Femur (tissue), 1 donor: Measurements from ENCODE around the gene B4GALNT3.
A peak's percentile ranks its signal among the peaks of the same experiment; 100 is the strongest.

Source experiments
- DNase-seq: peaks from one replicate; pipeline ENCODE4 v3.0.0-alpha.2; 2017

The B4GALNT3 gene

DNA sequence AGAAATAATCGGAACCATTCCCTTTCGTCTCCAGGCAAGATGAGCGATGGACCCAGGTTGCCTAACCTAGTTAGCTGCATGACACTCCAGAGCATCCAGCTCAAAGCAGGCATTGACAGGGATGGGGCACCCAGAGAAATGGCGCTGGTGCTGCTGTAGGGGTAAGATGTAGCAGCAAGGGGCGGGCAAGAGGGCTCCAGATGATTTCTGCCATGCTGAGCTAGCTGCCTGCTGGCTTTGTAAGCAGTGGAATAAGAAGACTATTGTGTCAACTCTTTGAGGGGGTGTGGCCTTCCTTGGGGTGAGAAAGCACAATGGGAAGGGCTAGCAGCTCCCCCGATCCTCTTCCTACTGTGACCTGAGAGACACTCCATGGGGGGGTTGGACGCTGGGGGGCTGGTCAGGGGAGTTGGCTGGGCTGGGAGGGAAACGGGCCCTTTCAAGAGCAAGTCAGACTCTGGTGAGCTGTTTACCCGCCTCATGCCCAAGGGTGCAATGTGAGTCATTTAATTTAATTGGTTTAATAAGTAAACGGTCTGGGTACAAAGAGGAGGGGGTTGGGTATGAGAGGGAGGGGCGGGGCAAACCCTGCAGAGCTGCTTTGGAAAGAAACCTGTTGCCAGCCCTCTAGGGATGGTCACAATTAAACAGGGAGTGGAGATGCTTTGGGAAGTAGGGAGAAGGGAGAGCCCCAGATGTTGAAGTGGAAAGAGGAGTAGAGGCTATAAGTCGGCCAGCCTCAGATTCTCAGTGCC is 50.5 kb downstream of the B4GALNT3 start:
- DNase-seq = no peak

DNA sequence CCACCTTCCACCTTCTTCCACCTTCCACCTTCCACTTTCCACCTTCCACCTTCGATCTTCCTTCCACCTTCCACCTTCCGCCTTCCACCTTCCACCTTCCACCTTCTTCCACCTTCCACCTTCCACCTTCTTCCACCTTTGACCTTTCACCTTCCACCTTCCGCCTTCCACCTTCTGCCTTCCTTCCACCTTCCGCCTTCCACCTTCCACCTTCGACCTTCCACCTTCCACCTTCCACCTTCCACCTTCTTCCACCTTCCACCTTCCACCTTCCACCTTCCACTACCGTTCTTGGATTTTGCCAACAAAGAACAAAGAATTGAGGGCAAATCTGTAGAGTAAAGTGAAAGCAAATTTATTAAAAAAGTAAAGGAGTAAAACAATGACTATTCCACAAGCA is 53.2 kb downstream of the B4GALNT3 start:
- no peak for DNase-seq

DNA sequence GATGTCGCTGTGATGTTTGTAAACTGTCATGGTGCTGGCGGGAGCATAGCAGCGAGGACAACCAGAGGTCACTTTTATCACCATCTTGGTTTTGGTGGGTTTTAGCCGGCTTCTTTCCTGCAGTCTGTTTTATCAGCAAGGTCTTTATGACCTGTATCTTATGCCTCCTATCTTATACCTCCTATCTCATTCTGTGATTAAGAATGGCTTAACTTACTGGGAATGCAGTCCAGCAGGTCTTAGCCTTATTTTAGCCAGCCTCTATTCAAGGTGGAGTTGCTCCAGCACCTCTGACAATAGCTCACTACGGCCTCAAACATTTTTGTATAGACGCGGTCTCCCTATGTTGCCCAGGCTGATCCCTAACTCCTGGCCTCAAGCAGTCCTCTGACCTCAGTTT is 53.7 kb downstream of the B4GALNT3 start:
- DNase-seq = no peak

DNA sequence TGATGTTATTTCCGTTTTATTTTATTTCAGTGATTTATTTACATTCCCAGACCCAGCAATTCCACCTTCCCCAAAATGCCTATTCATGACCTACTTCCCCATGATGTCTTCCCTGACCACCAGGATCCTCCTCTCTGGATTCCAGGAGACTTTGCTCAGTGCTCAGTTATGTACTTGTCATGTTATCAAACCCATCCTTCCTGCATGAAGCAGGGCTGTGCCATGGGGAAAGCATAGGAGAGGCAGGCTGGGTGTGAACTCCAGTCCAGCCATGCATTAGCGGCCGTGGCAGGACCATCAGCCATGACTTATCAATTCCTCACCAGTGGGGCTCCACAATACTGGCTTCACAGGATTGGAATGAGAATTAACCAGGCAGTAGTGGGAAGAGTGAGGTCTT is 57.8 kb downstream of the B4GALNT3 start:
- DNase-seq = no peak

DNA sequence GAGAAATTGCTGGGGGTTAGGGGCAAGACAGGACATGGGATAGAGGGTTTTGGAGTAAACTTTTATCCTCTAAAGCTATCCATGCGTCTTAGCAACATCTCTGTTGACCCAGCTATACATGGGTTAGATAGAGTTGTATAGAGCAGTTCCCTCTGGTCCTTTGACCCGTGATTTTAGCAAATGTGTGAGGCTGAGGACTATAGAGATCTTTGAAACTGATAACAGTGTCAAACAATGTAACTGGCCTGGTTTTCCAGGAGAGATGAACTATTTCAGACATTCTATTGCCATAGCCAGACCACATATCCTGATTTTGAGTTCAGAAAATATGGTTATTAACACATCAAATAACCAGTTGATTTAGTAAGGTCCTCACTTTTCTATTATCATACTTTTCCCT is 60.4 kb downstream of the B4GALNT3 start:
- DNase-seq = no peak

DNA sequence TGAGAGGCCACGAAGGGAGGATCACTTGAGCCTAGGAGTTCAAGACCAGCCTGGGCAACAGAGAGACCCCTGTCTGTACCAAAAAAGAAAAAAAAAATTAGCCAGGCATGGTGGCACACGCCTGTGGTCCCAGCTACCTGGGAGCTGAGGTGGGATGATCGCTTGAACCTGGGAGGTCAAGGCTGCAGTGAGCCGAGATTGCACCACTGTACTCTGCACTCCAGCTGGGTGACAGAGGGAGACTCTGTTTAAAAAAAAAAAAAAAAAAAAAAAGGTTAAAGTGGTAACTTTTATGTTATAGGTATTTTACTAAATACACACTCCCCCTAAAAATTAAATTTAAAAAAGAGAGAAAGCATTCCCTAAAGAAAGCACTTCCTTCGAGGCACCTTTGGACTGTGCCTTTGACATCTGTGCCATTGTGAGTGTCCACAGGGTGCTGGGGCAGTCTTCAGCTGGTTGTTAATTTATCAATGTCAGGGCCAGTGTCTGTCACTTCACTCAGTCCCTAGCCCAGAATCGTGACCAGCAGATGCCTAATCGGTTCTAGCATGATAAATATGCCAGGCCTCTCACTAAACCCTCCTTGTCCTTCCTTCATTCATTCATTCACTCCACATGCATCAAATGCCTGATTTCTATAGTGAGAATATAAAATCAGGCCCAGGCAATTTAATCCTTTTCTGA is 63.1 kb downstream of the B4GALNT3 start:
- DNase-seq = no peak

DNA sequence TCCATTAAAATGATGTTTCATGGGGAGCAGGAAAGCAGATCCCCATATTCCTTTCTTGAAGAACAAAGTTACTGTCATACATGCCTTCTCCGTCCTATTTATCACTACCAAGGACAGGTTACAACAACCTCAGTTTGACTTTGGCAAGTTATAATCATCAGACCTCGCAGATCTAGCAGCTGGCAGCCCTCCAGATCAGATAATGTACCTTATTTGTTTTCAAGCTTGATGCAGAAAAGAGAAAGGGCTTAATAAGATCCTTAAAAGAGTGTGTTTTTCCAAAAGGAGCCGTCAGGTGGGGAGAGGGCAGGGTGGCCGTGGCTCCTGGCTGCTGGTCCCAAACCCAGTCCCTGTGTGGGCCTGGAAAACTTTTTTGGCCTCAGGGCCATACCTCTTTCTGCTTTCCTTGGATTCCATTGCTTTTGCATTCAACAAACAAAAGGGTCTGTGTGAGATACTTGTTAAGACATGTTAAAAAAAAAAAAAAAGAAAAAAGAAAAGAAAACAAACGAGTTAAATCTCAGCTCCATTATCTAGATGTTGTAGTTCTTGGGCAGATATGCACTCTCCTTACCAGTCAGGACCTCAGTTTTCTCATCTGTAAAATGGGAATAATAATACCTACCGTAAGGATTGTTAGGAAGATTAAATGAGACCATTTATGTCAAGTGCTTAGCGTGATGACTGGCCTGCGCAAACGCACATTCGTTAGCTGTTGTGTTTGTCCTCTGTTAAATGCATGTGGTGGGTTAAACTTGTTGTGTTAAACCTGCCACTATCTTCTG is 64.6 kb downstream of the B4GALNT3 start:
- DNase-seq = no peak

DNA sequence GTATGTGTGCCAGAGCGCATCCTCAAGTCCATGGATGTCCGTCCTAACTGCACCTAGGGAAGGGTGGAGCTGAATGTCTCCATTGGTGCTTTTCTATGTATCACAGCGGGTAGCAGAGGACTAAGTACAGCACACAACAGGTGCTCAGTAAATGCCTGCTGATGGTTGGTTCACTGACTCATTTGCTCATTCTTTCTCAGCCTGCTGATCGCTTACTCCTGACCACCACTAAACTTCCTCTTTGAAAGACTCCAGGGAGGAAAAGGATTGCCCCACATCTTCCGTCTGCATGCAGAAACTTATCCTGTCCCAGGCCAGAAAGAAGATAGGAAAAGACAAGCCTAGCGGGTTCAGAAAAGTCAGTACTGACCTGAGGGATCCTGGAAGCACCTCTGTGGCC is 66.3 kb downstream of the B4GALNT3 start:
- DNase-seq = no peak

DNA sequence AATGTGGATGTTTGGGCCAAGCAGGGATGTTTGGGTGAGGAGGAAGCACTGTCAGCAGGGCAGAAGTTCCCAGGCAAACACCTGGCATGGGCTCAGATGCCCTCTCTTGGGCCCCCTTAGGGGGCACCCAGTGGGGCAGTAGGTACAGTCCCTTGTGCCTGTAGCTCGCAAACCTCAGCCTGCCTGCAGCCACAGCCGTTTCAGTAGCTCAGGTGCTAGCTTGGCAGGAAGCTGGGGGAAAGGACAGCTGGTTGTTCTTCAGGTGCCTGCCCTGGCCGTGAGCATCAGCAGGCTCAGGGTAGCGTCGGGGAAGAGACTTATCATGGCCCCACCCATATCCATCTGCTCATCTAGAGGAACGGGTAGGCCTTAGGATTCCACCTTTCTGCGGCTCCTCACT is 67.5 kb downstream of the B4GALNT3 start:
- DNase-seq = no peak

DNA sequence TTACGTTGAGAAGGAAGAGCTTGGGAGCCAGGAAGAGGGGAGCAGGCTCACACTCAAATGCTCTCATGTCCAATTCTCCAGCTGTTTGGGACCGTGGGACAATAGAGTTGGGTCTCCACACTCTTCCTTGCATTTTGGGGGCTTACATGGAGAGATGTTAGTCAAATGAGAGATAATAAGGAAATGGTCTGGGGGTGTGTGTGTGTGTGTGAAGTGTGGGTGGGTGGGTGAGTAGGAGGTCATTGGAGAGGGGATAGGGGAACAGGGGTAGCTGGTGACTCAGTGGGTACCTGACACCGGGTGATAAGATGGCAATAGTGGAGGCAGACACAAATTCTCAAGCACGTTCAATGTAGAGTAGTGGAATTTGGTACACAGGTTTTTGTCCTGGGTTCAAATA is 68.0 kb downstream of the B4GALNT3 start:
- DNase-seq = no peak

DNA sequence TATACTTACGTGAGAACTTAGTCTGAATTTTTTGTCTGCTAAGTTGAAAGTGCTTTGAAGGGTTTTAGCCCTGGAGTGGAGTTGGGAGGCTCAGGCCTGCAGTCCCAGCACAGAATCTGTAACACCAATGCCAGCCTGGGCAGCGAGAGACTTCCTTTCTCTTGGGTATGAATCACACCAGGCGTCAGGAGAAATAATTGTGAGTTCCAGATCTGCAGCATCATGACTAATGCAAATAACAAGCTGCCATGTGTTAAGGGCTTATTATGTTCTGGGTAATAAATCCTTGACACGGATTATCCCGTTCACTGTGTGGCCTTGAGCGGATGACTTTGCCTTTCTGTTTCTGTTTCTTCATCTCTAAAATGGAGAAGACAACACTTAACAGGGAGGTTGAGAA is 70.6 kb downstream of the B4GALNT3 start:
- no peak for DNase-seq

DNA sequence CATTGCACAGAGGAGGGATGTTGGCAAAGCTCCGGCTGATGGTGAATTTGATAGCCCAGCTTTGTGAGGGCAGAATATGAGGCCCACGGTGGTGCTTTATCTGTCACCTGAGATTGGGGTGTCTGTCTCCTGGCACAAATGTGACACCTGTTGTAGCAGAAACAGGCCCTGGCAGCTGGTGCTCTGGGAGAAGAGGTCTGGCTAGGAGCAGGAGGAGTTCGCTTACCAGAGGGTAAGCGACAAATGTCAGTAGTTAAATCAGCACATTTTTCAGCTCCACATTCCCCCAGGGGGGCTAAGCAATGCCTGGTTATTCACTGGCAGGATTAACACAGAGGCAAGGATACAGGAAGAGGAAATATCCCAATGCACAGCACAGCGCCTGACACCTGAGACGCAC is 71.1 kb downstream of the B4GALNT3 start:
- no peak for DNase-seq

DNA sequence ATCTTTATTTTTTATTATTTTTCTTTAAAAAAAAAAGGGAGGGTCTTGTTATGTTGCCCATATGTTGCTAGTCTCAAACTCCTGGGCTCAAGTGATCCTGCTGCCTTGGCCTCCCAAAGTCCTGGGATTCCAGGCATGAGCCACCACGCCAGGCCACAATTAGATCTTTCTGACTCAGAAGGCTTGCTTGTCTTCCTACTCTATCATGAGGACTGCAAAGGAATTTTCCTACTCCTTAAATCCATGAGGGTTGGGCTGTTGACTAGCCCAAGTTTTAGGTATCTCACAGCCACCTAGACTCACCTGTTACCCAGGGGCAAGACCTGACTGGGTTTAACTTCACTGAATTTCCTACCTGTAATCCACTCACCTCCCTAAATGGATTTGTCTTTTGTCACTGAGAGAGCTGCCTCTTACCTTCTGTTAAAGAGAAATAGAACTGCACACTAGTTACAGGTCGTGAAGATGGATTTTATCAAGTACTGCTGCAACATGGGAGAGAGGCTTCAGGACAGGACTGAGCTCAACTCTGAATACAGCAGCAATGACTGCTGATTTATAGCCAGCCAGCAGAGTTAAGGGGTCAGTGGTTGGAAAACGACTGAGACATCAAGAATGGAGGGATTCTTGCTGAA is 72.3 kb downstream of the B4GALNT3 start:
- no peak for DNase-seq

DNA sequence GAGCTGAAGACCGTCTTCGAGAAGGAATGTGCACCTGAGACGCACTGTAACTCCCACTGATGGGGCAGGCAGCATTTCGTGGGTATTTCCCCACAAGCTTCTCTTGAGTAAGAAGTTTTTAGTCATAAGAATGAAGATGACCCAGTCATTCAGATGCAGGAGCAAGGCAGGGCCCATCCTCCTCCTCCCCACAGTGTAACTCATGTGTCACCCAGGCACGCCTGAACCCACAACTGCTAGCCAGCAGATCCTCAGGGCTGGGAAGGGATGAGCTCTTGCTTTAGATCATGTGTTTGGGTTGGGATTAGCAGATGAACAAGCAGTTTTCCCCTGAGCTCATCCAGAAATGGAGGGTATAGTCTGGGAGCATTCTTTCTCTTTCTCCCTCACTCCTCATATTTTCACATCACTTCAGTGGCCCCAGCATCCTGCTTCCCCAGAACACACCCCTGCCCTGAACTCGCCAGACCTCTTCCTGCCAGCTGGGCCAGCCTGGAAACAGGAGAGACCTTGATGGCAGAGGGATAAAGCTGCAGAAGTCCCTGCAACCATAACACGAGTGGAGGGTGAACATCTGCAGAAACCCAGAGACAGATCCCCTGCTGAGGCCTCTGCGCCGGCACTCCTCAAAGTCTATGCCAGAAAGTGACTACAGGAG is 73.3 kb downstream of the B4GALNT3 start:
- DNase-seq = no peak

DNA sequence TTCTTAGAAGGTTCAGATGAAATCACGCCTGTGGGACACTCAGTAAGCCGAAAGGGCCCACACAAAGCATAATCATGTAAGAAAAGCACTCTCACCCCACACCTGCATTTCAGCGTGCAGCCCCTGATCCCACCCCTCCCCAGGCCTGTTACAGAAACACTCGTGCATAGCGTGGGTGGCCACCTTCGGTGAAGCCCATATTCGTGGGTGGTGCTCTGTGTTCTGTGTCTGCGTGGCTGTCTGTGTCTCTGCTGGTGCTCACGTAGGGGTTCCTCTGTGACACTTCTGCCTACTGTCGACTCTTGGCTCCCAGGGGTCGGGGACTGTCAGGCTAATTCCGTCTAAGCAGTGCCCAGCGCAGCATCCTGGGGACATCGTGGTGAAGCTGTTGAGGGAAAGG is 74.0 kb downstream of the B4GALNT3 start:
- DNase-seq = no peak

DNA sequence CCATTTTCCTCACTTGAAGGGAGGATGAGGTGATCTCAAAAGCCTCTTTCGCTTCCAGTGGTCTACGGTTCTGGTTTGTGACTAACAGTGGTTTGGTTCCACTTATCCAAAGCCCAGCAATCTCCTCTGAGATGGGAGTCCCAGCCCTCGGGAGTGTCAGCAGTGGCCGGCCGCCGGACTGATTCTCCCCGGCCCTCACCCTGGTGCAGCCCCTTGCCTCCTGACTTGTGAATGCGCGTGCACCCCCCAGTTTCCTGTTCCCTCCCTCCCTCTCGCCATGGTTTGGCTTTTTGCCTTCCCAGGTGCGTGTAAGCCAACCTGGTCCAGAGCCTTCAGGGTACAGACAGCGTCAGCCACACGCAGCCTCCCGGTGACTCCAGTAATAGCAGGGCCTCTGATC is 74.5 kb downstream of the B4GALNT3 start:
- no peak for DNase-seq

DNA sequence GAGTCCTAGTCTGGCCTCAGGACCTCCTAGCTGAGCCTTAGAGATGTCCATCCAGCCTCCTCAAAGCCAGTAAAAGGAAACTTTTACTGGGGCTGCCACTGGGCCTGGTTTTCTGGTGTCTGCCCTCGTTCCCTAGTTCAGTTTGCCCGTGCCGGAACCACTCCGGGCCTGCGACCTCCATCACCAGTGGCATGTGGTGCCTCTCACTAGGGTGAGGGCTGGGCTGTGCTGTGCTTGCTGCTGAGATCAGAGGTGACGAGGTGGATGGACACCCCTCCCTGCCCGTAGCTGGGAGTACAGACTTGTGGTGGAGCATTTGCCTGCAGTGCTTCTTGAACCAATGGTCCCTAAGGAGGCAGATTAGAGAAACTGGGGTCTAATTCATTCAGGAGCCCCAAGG is 75.7 kb downstream of the B4GALNT3 start:
- DNase-seq = no peak

DNA sequence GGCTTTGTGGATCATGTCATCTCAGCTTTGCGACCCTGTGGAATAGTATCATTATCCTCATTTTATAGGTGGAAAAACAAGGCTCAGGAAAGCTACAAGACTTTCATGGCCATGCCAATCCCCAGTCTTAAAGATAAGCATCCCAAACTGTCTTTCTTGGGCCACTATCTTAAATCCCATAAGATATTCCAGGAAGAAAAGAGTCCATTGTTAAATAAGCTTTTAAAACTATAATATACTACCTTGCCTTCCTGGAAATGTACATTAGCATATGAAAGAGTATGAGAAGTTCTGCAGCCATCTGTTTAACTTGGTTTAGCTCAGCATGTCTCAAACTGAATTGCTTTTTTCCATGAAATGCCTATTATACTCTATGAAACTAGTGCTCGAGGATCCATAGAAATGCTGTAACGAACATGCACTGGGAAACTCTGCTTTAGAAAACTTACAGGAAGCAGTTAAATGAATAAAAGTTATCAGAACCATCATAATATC is 77.1 kb downstream of the B4GALNT3 start:
- no peak for DNase-seq

DNA sequence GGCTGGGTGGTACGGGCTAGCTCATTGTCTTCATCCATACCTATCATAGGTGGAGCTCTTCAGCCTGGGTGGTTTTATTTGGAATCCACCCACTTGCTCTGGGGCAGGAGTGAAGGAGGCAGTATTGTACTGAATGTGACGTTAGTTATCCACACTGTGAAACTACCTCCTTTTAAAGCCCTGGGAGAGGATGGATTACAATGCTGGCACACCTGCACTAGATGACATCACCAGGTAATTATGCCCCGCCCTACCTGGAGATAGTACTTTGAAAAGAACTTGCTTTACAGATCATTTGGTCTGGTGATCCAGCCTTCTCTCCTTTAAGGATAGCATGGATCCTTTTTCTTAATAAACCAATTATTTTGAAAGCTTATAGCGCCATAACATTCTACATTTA is 78.0 kb downstream of the B4GALNT3 start:
- no peak for DNase-seq

DNA sequence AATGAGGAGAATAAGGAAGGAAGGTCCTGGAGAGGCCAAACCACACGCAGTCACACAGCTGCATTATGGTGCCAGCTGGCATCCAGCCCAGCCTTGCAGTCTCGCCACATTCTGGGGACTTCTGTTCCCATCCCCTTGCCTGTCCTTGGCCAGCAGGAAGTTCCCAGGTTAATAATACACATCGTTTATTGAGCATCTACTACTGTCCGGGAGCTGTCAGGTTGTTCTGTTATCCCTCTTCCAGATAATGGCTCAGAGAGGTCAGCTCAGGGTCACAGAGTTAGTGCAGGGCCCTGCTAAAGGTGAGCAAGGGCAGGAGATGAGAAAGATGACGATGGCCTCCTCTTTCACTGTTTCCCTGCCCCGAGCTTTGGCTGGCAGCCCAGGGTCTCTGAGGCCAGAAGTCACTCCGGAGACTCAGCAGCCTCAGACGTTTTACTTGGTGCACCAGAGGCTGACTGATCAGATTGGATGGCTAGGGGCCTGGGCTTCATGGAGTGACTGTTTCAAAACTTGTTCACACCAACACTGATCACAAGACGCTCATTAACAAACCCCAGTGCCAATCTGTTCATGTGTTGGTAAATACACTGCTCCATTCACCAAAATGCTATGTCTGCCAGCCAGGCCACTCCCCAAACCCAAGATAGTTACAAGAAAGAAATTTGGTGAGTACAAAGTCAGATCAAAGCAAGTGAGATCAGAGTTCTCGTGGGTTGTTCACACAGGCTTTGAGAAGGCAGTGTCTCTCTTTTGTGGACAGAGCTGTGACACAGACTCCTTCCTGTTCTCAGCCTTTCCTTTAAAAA is 79.2 kb downstream of the B4GALNT3 start:
- DNase-seq = peak; percentile 72

DNA sequence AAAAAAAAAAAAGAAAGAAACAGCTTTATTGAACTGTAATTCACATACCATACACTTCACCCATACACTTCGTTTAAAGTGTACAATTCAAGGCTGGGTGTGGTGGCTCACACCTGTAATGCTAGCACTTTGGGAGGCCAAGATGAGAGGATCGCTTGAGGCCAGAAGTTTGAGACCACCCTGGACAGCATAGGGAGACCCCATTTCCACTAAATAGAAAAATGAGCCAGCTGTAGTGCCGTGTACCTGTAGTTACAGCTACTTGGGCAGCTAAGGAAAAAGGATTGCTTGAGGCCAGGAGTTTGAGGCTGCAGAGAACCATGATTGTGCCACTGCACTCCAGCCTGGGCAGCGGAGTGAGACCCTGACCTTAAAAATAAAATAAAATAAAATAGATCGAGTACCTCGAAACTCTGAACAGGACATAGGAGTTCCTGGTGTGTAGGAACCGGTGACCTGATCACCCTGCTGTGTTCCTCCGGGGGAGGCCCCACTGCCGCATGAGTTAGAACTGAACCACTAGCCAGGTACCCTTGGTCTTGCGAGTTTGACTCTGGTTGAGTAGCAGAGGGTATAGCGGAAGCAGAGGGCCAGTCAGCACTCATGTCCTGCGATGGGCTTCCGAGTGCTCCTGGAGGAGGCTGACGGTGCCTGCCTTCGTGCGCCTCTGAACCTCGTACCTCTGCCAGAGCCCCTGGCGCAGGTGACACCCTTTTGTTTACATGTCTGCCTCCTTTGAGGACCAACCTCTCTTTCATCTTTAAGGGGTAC is 80.0 kb downstream of the B4GALNT3 start:
- no peak for DNase-seq
